ENCODE data around the gene ZNF568. TPM values are rescaled to one million over a fixed set of nuclear protein-coding genes. Genes with fewer than 3 reads are reported as not detected.

ZNF568 gene
- total RNA-seq, 2 donors from 2014 or later: 5.9 to 7.0 TPM

GRCh38 chr19:36987091-36987490 lies 71.0 kb downstream of the ZNF568 start:
- DNase-seq: no peak
- 20 to 50% methylated on average over 2 to 3 of the region's 3 CpGs for WGBS, 2 donors

GRCh38 chr19:36997152-36997842 lies 81.2 kb downstream of the ZNF568 start:
- Histone ChIP-seq H3K36me3 (replicated peaks in 1 of 2; ENCODE audit: insufficient read depth in 1 of 2, low read depth in 2 of 2) (peaks cover 0 to 15% of the 10 kb centered on the region in 2 donors), H3K9me3 (peaks cover 0 to 12% (median 0%) of the 10 kb centered on the region in 3 donors), H3K4me3 (no peak overlapping the region), H3K27me3 (no peaks in the 10 kb centered on the region), H3K4me1 (no peaks in the 10 kb centered on the region), H3K27ac (no peak overlapping the region)
- 83 to 87% methylated on average over 8 of the region's 8 CpGs for WGBS, 2 donors
- ATAC-seq (no peak), DNase-seq (no peak)
- intact Hi-C loops (cut with DNase I): no loop called here
- no peak for TF ChIP-seq POLR2A (IDR thresholded peaks at IDR 0.05)

More at GRCh38 chr19:36987091-36987490, 71.0 kb downstream of the ZNF568 start:
- Histone ChIP-seq H3K9me3 (peaks cover 0 to 7% (median 0%) of the 10 kb centered on the region in 3 donors), H3K4me3 (no peak overlapping the region), H3K27ac (no peak overlapping the region), H3K27me3 (no peaks in the 10 kb centered on the region), H3K36me3 (replicated peaks in 1 of 2; ENCODE audit: insufficient read depth in 1 of 2, low read depth in 2 of 2) (peaks cover 0 to 1% of the 10 kb centered on the region in 2 donors), H3K4me1 (no peaks in the 10 kb centered on the region)
- intact Hi-C loops (cut with DNase I): no loop called here
- no peak for ATAC-seq
- TF ChIP-seq CTCF (IDR thresholded peaks at IDR 0.05) (no peak), POLR2A (IDR thresholded peaks at IDR 0.05) (no peak)

- H3K4me3 ChIP-seq: no peak overlapping the region
- H3K4me1 ChIP-seq: no peaks in the 10 kb centered on the region
- ATAC-seq (no peak), DNase-seq (no peak)
- H3K27ac ChIP-seq: no peak overlapping the region
- peaks cover 0 to 15% of the 10 kb centered on the region in 2 donors for H3K36me3 ChIP-seq (replicated peaks in 1 of 2; ENCODE audit: insufficient read depth in 1 of 2, low read depth in 2 of 2)
- no peaks in the 10 kb centered on the region for H3K27me3 ChIP-seq
- TF ChIP-seq CTCF (IDR thresholded peaks at IDR 0.05) (no peak), POLR2A (IDR thresholded peaks at IDR 0.05) (no peak)
- intact Hi-C loops (cut with DNase I): no loop called here
- WGBS, 2 donors: 82 to 88% methylated on average over 7 of the region's 7 CpGs
- H3K9me3 ChIP-seq: peaks cover 0 to 8% (median 0%) of the 10 kb centered on the region in 3 donors
Observed at GRCh38 chr19:36997843-36998235, 81.7 kb downstream of the ZNF568 start.

- peaks cover 0 to 15% of the 10 kb centered on the region in 2 donors for H3K36me3 ChIP-seq (replicated peaks in 1 of 2; ENCODE audit: insufficient read depth in 1 of 2, low read depth in 2 of 2)
- peaks cover 0 to 7% (median 0%) of the 10 kb centered on the region in 3 donors for H3K9me3 ChIP-seq
- no peak for DNase-seq
- no peak for TF ChIP-seq POLR2A (IDR thresholded peaks at IDR 0.05)
- no peaks in the 10 kb centered on the region for H3K27me3 ChIP-seq
- no peak for ATAC-seq
- intact Hi-C loops (cut with DNase I): no loop called here
- WGBS, 2 donors: 86 to 87% methylated on average over 2 of the region's 2 CpGs
- H3K27ac ChIP-seq: no peak overlapping the region
- H3K4me1 ChIP-seq: no peaks in the 10 kb centered on the region
- no peak overlapping the region for H3K4me3 ChIP-seq
Observed at GRCh38 chr19:36999313-36999712, 83.2 kb downstream of the ZNF568 start.

- Histone ChIP-seq H3K4me1 (no peaks in the 10 kb centered on the region), H3K27me3 (no peaks in the 10 kb centered on the region), H3K36me3 (replicated peaks in 1 of 2; ENCODE audit: insufficient read depth in 1 of 2, low read depth in 2 of 2) (no peaks in the 10 kb centered on the region), H3K4me3 (no peak overlapping the region), H3K9me3 (peaks cover 0 to 42% (median 0%) of the 10 kb centered on the region in 3 donors), H3K27ac (peak overlapping the region in 1 of 4 donors; percentile 36)
- no peak for TF ChIP-seq CTCF (IDR thresholded peaks at IDR 0.05)
- TF ChIP-seq POLR2A (IDR thresholded peaks at IDR 0.05): no peak
- peak; percentile 59 for ATAC-seq
- intact Hi-C loops (cut with DNase I): no loop called here
- WGBS, 2 donors: 23 to 52% methylated on average over 10 to 47 of the region's 48 CpGs
- peak; percentile 51 to 67 (median 59) for DNase-seq
Observed at GRCh38 chr19:37007587-37008220, 91.6 kb downstream of the ZNF568 start.

Data from body of pancreas (tissue), 4 donors.